NB4 (cell line): ENCODE results near the gene AIMP1.

Experiments used
- CTCF ChIP-seq: IDR thresholded peaks from one replicate; pipeline ENCODE4 v1.5.1; 2012; ENCODE audit warnings: low read depth, low read length
- POLR2A ChIP-seq: IDR thresholded peaks from 2 replicates; pipeline ENCODE4 v1.6.1; 2011; ENCODE audit warnings: mild to moderate bottlenecking; ENCODE audit not compliant: insufficient read length; ENCODE audit errors: extremely low read depth

GRCh38 chr4:106351016-106351415, 34.7 kb downstream of the AIMP1 start:
- TF ChIP-seq POLR2A (no peak), CTCF (no peak)
